ENCODE data around the gene TGFB2. TPM values are rescaled to one million over a fixed set of nuclear protein-coding genes. Genes with fewer than 3 reads are reported as not detected.

Gene TGFB2
- total RNA-seq, 1 experiment from 2014 or later: 2.5 TPM

DNA sequence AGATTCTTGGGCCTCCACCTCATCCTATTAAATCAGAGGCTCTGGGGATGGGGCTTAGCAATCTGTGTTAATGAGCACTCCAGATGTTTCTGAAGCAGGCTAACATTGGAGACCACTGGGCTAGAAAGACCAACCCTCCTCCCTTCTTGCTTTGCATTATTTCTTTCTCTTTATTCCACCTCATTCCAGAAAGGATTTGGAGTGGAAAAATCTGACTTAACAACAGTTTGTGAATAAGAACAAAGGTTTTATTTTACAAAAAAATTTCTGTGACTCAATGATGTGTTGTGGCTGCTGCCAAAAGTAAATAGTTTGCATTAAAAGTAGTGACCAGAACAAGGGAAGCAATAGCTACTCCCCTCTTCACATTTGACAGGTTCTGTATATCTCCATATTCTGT lies 79.4 kb downstream of the TGFB2 start (continued):
- TF ChIP-seq IRF1 (CRISPR knock-in tag; IDR thresholded peaks at IDR 0.05) (no peak), ZNF138 (CRISPR knock-in tag; conservative IDR thresholded peaks at IDR 0.05) (no peak), HMGA2 (CRISPR knock-in tag; IDR thresholded peaks at IDR 0.05) (no peak), ETV6 (CRISPR knock-in tag; IDR thresholded peaks at IDR 0.05) (no peak), MAX (CRISPR knock-in tag; IDR thresholded peaks at IDR 0.05) (no peak)

- no peaks in the 10 kb centered on the region for H3K9me3 Mint-ChIP-seq
- no peaks in the 10 kb centered on the region for H3K4me1 Mint-ChIP-seq
- H3K27ac Mint-ChIP-seq: no peak overlapping the region
- no peaks in the 10 kb centered on the region for H3K27me3 Mint-ChIP-seq (ENCODE audit: low read depth)
- no peak overlapping the region for H3K4me3 Mint-ChIP-seq
- CTCF ChIA-PET: no interaction called here
- POLR2A ChIA-PET: no interaction called here
- TF ChIP-seq ZNF281 (CRISPR knock-in tag; IDR thresholded peaks at IDR 0.05): no peak
- no peak for TF ChIP-seq ATF2 (CRISPR knock-in tag; IDR thresholded peaks at IDR 0.05; ENCODE audit: borderline replicate concordance, low read depth)
- no peaks in the 10 kb centered on the region for H3K36me3 Mint-ChIP-seq
- ATAC-seq (no peak), DNase-seq (ENCODE audit: low spot score) (no peak)
These were observed 80.7 kb downstream of the TGFB2 start for GRCh38 chr1:218425647-218426342.

- H3K27ac Mint-ChIP-seq: no peak overlapping the region
- H3K4me3 Mint-ChIP-seq: no peak overlapping the region
- H3K27me3 Mint-ChIP-seq (ENCODE audit: low read depth): no peaks in the 10 kb centered on the region
- ATAC-seq (no peak), DNase-seq (ENCODE audit: low spot score) (no peak)
- CTCF ChIA-PET: no interaction called here
- POLR2A ChIA-PET: no interaction called here
- no peak for TF ChIP-seq ZNF396 (CRISPR knock-in tag; IDR thresholded peaks at IDR 0.05; ENCODE audit: borderline replicate concordance)
- no peaks in the 10 kb centered on the region for H3K4me1 Mint-ChIP-seq
- no peaks in the 10 kb centered on the region for H3K9me3 Mint-ChIP-seq
- no peaks in the 10 kb centered on the region for H3K36me3 Mint-ChIP-seq
These were observed 81.2 kb downstream of the TGFB2 start for GRCh38 chr1:218426343-218426657.

GRCh38 chr1:218429301-218429700 lies 84.2 kb downstream of the TGFB2 start:
- no peaks in the 10 kb centered on the region for H3K36me3 Mint-ChIP-seq
- DNase-seq (ENCODE audit: low spot score): no peak

More at GRCh38 chr1:218429301-218429700, 84.2 kb downstream of the TGFB2 start:
- POLR2A ChIA-PET: no interaction called here
- Mint-ChIP-seq H3K27me3 (ENCODE audit: low read depth) (no peaks in the 10 kb centered on the region), H3K4me1 (no peaks in the 10 kb centered on the region), H3K27ac (no peak overlapping the region), H3K9me3 (no peaks in the 10 kb centered on the region), H3K4me3 (no peak overlapping the region)
- ATAC-seq: no peak
- CTCF ChIA-PET: no interaction called here
- no peak for TF ChIP-seq TEAD1 (CRISPR knock-in tag; IDR thresholded peaks at IDR 0.05)
- no peak for TF ChIP-seq AR (CRISPR knock-in tag; IDR thresholded peaks at IDR 0.05)
- TF ChIP-seq, protein P1, sequence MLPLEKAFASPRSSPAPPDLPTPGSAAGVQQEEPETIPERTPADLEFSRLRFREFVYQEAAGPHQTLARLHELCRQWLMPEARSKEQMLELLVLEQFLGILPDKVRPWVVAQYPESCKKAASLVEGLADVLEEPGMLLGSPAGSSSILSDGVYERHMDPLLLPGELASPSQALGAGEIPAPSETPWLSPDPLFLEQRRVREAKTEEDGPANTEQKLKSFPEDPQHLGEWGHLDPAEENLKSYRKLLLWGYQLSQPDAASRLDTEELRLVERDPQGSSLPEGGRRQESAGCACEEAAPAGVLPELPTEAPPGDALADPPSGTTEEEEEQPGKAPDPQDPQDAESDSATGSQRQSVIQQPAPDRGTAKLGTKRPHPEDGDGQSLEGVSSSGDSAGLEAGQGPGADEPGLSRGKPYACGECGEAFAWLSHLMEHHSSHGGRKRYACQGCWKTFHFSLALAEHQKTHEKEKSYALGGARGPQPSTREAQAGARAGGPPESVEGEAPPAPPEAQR (CRISPR knock-in tag; IDR thresholded peaks at IDR 0.05): no peak
- no peak for TF ChIP-seq MAX (CRISPR knock-in tag; IDR thresholded peaks at IDR 0.05)
- TF ChIP-seq CDX4 (CRISPR knock-in tag; IDR thresholded peaks at IDR 0.05; ENCODE audit: borderline replicate concordance): no peak
- no peak for TF ChIP-seq GTF2I (CRISPR knock-in tag; conservative IDR thresholded peaks at IDR 0.05)
- TF ChIP-seq, protein P2, sequence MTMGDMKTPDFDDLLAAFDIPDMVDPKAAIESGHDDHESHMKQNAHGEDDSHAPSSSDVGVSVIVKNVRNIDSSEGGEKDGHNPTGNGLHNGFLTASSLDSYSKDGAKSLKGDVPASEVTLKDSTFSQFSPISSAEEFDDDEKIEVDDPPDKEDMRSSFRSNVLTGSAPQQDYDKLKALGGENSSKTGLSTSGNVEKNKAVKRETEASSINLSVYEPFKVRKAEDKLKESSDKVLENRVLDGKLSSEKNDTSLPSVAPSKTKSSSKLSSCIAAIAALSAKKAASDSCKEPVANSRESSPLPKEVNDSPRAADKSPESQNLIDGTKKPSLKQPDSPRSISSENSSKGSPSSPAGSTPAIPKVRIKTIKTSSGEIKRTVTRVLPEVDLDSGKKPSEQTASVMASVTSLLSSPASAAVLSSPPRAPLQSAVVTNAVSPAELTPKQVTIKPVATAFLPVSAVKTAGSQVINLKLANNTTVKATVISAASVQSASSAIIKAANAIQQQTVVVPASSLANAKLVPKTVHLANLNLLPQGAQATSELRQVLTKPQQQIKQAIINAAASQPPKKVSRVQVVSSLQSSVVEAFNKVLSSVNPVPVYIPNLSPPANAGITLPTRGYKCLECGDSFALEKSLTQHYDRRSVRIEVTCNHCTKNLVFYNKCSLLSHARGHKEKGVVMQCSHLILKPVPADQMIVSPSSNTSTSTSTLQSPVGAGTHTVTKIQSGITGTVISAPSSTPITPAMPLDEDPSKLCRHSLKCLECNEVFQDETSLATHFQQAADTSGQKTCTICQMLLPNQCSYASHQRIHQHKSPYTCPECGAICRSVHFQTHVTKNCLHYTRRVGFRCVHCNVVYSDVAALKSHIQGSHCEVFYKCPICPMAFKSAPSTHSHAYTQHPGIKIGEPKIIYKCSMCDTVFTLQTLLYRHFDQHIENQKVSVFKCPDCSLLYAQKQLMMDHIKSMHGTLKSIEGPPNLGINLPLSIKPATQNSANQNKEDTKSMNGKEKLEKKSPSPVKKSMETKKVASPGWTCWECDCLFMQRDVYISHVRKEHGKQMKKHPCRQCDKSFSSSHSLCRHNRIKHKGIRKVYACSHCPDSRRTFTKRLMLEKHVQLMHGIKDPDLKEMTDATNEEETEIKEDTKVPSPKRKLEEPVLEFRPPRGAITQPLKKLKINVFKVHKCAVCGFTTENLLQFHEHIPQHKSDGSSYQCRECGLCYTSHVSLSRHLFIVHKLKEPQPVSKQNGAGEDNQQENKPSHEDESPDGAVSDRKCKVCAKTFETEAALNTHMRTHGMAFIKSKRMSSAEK (CRISPR knock-in tag; IDR thresholded peaks at IDR 0.05; ENCODE audit: borderline replicate concordance): no peak

Data from WTC11 (cell line).